ENCODE data around the gene TRDN.

- TF ChIP-seq, protein P1, sequence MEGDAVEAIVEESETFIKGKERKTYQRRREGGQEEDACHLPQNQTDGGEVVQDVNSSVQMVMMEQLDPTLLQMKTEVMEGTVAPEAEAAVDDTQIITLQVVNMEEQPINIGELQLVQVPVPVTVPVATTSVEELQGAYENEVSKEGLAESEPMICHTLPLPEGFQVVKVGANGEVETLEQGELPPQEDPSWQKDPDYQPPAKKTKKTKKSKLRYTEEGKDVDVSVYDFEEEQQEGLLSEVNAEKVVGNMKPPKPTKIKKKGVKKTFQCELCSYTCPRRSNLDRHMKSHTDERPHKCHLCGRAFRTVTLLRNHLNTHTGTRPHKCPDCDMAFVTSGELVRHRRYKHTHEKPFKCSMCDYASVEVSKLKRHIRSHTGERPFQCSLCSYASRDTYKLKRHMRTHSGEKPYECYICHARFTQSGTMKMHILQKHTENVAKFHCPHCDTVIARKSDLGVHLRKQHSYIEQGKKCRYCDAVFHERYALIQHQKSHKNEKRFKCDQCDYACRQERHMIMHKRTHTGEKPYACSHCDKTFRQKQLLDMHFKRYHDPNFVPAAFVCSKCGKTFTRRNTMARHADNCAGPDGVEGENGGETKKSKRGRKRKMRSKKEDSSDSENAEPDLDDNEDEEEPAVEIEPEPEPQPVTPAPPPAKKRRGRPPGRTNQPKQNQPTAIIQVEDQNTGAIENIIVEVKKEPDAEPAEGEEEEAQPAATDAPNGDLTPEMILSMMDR (conservative IDR thresholded peaks at IDR 0.05 in 1 of 2, IDR thresholded peaks at IDR 0.05 in 1 of 2; ENCODE audit: extremely low read depth in 1 of 2, insufficient read depth in 1 of 2, low read depth in 1 of 2, low read length in 2 of 2) = no peak
- no peak for TF ChIP-seq EZH2 (IDR thresholded peaks at IDR 0.05; ENCODE audit: borderline replicate concordance, low read length)
Observed at GRCh38 chr6:123636782-123637181, at the start of gene TRDN.

Data from mammary epithelial cell (primary cell).